Activated CD4-positive, alpha-beta T cell treated with anti-CD3 and anti-CD28 coated beads, Interleukin-2, amount 10 ng/mL, durations not matched to agents 24 days and 14 days (primary cell): Measurements from ENCODE around the gene OR5I1. TPM values are rescaled to one million over a fixed set of nuclear protein-coding genes. Genes with fewer than 3 reads are reported as not detected.
"Not testable (repeated sequence)": the region's sequence is repeated elsewhere in the genome, so short reads cannot be mapped to it uniquely, and the experiment has no call there.

Source experiments
- DNase-seq: peaks from one replicate; pipeline ENCODE4 v3.0.0; 2022
- H3K27ac Mint-ChIP-seq: one replicate; pipeline ENCODE4 v1.8.0; 2022; ENCODE audit warnings: mild to moderate bottlenecking, mixed read lengths
- H3K27me3 Mint-ChIP-seq: one replicate; pipeline ENCODE4 v1.8.0; 2022; ENCODE audit warnings: mixed read lengths
- H3K36me3 Mint-ChIP-seq: one replicate; pipeline ENCODE4 v1.8.0; 2022; ENCODE audit warnings: low read depth, mild to moderate bottlenecking, mixed read lengths
- H3K4me1 Mint-ChIP-seq: one replicate; pipeline ENCODE4 v1.8.0; 2021; ENCODE audit warnings: mixed read lengths
- H3K4me3 Mint-ChIP-seq: one replicate; pipeline ENCODE4 v1.8.0; 2022; ENCODE audit warnings: mild to moderate bottlenecking, moderate library complexity, mixed read lengths
- H3K9me3 Mint-ChIP-seq: one replicate; pipeline ENCODE4 v1.8.0; 2021; ENCODE audit warnings: mixed read lengths
- intact Hi-C: fragments of 100-400 bp; cut with micrococcal nuclease; formaldehyde crosslinking; loops from one replicate; pipeline ENCODE4 v1.15.1; 2023
- total RNA-seq: library from RNA; stranded (reverse); gene quantifications from 2 replicates; pipeline ENCODE4 v1.2.3, GENCODE V29; 2022

Gene OR5I1
- total RNA-seq, result not detected in 2 replicates

DNA sequence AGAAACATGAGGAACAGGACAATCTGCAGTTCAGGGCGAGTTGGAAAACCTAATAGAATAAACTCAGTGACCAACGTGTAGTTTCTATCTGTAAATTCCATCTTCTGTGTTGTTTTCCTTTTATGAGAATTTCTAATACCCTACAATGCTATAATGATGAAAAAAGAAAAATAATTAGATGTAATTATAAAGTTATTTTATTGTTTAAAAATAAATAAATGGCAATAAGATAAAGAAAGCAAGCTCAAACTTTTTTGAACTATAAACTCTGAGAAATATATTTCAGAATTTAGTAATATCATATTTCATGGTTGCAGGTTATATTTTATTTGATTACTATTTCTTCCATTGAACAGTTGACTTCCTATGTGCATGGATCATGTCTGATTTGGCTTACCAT lies at the start of gene OR5I1:
Gene OR5I1, minus strand, starts transcription at position 101 of the 400 bp plus-strand sequence. Its CDS starts 0 bp downstream, at position 101.
- intact Hi-C loops, result no loop called here
- Mint-ChIP-seq H3K4me1 (no peaks in the 10 kb centered on the region), H3K27ac (no peak within 1 kb of the TSS), H3K9me3 (no peaks in the 10 kb centered on the region), H3K36me3 (no peaks in the 10 kb centered on the region), H3K27me3 (no peaks in the 10 kb centered on the region), H3K4me3 (no peak within 1 kb of the TSS)
- no peak for DNase-seq

DNA sequence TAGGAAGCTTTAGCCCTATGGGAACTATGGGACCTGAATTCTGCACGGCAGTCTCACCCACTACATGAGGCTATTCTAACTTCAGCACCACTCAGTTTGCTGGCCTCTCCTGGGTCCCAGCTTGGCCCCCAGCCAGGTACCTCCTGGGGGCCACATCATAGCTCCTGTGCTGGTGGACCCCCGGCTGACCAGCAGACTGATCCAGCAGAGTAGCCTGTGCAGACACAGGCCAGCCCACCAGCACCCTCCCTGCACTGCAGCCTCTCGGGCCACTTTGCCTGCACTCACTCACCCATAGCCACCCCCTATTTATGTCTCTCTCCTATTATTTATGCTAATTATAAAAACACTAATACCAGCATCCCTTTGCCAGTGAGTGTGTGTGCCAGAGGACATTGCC lies 34.7 kb upstream of the OR5I1 start:
- H3K36me3 Mint-ChIP-seq, result no peaks in the 10 kb centered on the region
- no peaks in the 10 kb centered on the region for H3K4me1 Mint-ChIP-seq
- DNase-seq, result no peak
- intact Hi-C loops, result no loop called here
- no peak overlapping the region for H3K27ac Mint-ChIP-seq
- no peak overlapping the region for H3K4me3 Mint-ChIP-seq
- no peaks in the 10 kb centered on the region for H3K27me3 Mint-ChIP-seq
- peaks cover 10% of the 10 kb centered on the region for H3K9me3 Mint-ChIP-seq

DNA sequence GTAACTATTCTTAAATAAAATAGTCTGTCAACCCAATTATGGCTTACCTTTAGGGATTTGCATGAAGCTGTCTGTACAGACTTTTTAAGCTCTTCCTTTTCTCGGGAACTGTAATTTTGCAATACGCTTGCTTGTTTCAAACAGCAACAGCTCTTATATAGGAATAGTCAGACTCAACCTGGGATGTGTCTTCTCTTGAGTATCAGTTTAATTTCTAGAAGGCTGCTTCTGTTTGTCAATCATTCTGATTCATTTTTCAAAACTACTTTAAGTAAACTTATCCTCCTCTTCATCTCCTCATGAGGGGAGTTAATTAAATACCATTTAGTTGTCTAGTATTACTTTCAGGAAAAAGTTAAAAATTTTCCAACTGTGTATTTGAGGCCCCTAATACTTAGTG lies 33.6 kb upstream of the OR5I1 start, which contains the start of gene OR10AG1:
Gene OR10AG1, minus strand, starts transcription at position 101 of the 400 bp plus-strand sequence. Its CDS starts 38 bp downstream, at position 63.
- H3K27ac Mint-ChIP-seq, result no peak within 1 kb of the TSS
- DNase-seq, result no peak
- no peaks in the 10 kb centered on the region for H3K27me3 Mint-ChIP-seq
- H3K36me3 Mint-ChIP-seq, result no peaks in the 10 kb centered on the region
- H3K4me1 Mint-ChIP-seq, result no peaks in the 10 kb centered on the region
- peaks cover 10% of the 10 kb centered on the region for H3K9me3 Mint-ChIP-seq
- intact Hi-C loops, result no loop called here
- H3K4me3 Mint-ChIP-seq, result no peak within 1 kb of the TSS

DNA sequence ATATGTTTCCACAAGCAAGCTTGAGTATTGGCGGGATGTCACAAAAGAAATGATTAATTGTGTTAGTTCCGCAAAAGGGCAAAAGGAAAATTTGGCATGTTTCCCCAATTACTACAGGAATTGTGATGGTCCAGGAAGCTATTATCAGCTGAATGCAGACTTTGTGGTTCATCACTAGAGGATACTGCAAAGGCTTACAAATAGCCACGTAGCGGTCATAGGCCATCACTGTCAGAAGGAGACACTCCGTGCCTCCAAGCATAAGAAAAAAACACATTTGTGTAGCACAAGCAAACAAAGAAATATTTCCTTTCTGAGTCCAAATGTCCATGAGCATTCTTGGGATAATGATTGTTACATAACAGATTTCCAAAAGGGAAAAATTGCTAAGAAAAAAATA lies 31.7 kb upstream of the OR5I1 start:
- Mint-ChIP-seq H3K27me3 (no peaks in the 10 kb centered on the region), H3K4me3 (no peak overlapping the region), H3K4me1 (no peaks in the 10 kb centered on the region)

DNA sequence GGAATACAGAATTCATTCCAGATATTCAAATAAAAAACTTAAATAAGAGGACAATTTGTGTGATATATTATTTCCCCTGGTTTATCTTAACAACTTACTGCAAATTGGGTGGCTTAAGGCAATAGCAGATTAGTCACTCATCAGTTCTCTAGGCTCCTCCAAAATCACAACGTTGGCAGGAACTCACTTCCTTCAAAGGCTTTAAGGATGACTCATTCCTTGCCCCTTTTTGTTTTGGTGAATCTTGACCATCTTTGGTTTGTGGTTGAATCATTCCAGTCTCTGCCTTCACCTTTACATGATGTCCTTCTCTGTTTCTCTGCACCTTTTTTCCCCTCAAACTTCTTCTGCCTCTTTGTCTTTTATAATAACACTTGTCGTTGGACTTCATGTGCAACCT lies 30.2 kb upstream of the OR5I1 start:
- Mint-ChIP-seq H3K36me3 (no peaks in the 10 kb centered on the region), H3K4me1 (no peaks in the 10 kb centered on the region), H3K27ac (no peak overlapping the region), H3K4me3 (no peak overlapping the region), H3K27me3 (no peaks in the 10 kb centered on the region), H3K9me3 (peaks cover 3% of the 10 kb centered on the region)
- intact Hi-C loops, result no loop called here
- no peak for DNase-seq

More for the DNA sequence above, 31.7 kb upstream of the OR5I1 start:
- DNase-seq, result no peak
- H3K27ac Mint-ChIP-seq, result no peak overlapping the region
- H3K9me3 Mint-ChIP-seq, result peaks cover 10% of the 10 kb centered on the region
- H3K36me3 Mint-ChIP-seq, result no peaks in the 10 kb centered on the region
- intact Hi-C loops, result no loop called here

DNA sequence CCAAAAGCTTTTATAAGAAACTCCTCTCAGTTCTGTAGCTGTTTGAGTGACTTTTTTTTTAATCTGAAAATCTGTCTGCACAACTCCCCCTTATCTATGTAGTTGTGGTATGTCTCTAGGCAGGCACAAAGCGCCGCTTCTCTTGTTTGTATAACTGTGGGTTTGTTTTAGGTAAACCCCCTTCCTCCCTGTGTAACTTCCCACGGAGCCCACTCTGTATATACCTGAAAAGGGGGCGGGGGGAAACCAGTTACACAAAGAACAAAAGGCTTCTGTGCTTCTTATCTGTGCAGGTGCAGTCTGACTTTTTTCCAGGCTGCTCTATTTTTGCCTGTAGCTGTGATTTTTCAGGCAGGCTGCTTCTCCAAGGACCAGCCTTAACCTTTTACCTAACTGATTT lies 20.3 kb upstream of the OR5I1 start:
- Mint-ChIP-seq H3K27ac (no peak overlapping the region), H3K27me3 (no peaks in the 10 kb centered on the region), H3K4me1 (no peaks in the 10 kb centered on the region), H3K36me3 (no peaks in the 10 kb centered on the region), H3K9me3 (peaks cover 3% of the 10 kb centered on the region), H3K4me3 (no peak overlapping the region)
- intact Hi-C loops, result no loop called here
- no peak for DNase-seq

DNA sequence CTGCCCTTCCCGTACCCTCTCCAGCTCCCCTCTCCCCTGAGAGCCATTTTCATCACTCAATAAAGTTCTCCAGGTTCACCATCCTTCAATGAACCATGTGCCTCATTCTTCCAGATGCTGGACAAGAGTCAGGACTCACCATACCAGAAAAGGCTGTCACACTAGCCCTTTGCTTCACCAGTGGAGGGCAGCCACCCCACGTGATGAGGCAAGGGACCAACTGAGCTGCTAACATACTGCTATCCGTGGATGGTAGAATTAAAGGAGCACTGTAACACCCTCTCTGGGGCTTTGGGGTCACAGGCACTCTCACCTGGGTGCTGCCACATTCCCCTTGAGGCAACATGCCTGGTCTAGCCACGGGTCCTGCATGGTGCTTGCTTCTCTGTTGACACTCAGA lies 13.1 kb upstream of the OR5I1 start:
- intact Hi-C loops, result no loop called here
- Mint-ChIP-seq H3K4me3 (no peak overlapping the region), H3K27me3 (no peaks in the 10 kb centered on the region), H3K4me1 (no peaks in the 10 kb centered on the region), H3K27ac (no peak overlapping the region), H3K9me3 (no peaks in the 10 kb centered on the region), H3K36me3 (no peaks in the 10 kb centered on the region)
- DNase-seq, result no peak

DNA sequence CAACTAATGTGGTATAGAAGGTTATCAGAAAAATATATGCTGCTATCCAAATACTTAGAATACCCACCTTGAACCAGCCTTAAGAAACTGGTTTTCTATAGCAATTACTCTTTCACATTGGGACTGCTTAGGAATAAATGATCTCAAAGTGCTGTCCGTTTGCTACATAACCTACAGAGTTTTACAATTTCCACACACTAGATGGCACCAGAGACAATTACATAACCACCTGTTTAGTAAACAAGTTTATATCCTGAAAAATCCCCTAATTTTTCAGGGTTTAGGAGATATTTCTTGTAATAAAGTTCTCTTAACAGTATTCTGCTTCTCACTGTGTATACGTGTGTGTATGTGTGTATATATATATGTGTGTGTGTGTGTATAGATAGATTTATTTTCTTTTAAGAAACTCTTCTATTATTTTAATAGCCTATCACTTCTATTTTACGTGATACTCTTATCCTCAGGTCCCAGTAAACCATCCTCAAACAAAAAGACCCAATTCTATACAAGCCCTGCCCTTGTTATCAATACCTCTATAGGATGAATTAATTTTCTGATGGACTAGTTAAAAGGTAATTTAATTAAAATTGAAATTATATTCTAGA lies 6.7 kb upstream of the OR5I1 start:
- DNase-seq, result no peak
- Mint-ChIP-seq H3K9me3 (no peaks in the 10 kb centered on the region), H3K4me3 (no peak overlapping the region), H3K27ac (no peak overlapping the region), H3K4me1 (no peaks in the 10 kb centered on the region), H3K36me3 (no peaks in the 10 kb centered on the region), H3K27me3 (no peaks in the 10 kb centered on the region)
- intact Hi-C loops, result no loop called here

DNA sequence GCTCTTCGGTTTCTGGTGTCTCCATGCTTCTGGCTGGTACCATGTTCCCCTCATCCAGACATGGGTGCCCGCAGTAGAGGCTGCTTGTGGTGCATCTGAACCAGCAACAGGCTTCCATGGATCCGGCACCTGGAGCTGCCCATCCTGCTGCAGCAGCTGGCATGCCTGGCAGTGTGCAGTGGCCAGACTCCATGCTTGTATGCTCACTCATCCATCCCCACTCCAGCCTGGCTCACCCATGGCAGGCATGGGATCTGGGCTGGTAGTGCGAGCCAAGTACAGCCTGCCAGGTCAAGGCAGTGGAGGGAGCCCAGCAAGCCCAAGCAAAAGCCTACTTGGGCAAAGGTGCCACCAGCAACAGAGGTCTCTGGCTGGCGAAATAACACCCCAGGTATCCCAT lies 15.7 kb downstream of the OR5I1 start:
- peaks cover 3% of the 10 kb centered on the region for H3K9me3 Mint-ChIP-seq
- no peak for DNase-seq

DNA sequence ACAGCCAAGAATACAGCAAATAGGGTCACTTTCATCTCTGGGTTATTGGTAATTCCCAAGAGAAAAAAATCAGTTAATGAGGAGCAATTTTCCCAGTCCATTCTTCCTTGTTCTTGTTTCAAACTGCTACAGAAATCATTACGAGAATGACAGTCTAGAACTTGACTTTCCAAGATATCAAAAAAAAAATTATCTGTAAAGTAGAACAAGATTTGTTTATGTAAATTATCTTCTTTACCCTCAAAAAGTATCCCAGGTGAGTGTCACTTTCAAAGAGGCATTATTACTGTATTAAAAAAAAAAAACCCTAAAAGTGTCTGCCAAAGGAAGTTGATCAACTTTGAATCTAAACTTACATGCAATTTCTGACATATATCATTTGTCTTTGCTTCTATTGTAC lies 21.7 kb downstream of the OR5I1 start, which contains the start of gene OR5W2:
Gene OR5W2, minus strand, starts transcription at position 101 of the 400 bp plus-strand sequence. Its CDS starts 0 bp downstream, at position 101.
- Mint-ChIP-seq H3K27ac (no peak within 1 kb of the TSS), H3K4me3 (no peak within 1 kb of the TSS), H3K4me1 (no peaks in the 10 kb centered on the region), H3K36me3 (no peaks in the 10 kb centered on the region), H3K27me3 (no peaks in the 10 kb centered on the region), H3K9me3 (peaks cover 10% of the 10 kb centered on the region)
- no peak for DNase-seq
- intact Hi-C loops, result no loop called here

More for the DNA sequence above, 15.7 kb downstream of the OR5I1 start:
- Mint-ChIP-seq H3K27me3 (no peaks in the 10 kb centered on the region), H3K4me3 (no peak overlapping the region), H3K36me3 (no peaks in the 10 kb centered on the region), H3K27ac (no peak overlapping the region), H3K4me1 (no peaks in the 10 kb centered on the region)
- intact Hi-C loops, result no loop called here

DNA sequence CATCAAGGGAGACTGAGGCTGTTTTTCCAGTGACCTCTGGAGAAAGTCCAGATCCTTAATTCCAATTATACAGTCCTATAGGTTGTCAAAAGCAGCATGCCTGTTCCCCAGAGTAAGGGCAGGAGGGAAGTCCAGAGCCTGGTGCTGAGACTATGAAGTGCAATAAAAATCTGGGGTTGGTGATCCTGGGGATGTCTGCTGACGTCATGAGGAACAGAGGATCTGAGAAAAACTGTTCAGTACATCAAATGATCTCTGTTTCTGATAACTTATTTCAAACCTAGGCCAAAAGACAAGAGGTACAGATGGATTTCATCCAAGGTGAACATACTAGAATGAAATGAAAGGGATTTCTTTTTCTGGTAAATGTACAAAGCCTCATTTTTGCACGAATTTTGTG lies 33.9 kb downstream of the OR5I1 start:
- no peak for DNase-seq
- intact Hi-C loops, result no loop called here

DNA sequence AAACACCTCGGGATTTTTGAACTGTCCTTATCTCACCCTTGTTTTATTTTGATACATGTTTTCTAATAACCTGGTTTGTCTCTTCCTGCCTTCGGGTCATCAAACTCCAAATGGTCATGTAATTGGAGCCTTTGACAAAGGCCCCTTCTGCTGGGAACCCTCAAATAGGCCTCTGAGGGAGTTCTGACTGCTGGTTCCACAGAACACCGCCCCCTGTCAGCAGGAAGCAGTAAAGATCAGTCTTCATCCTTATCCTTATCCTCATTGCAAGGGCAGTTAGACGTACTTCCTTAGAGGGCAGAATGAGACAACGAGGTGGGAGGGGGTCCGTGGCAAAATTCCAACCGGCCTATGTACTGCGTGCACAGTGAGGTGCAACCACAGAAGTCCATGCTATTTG lies 41.0 kb downstream of the OR5I1 start:
- Mint-ChIP-seq H3K27ac (no peak overlapping the region), H3K9me3 (peaks cover 7% of the 10 kb centered on the region), H3K27me3 (no peaks in the 10 kb centered on the region), H3K4me1 (no peaks in the 10 kb centered on the region), H3K4me3 (no peak overlapping the region), H3K36me3 (no peaks in the 10 kb centered on the region)
- DNase-seq, result no peak
- intact Hi-C loops, result no loop called here

More for the DNA sequence above, 33.9 kb downstream of the OR5I1 start:
- no peaks in the 10 kb centered on the region for H3K27me3 Mint-ChIP-seq
- H3K27ac Mint-ChIP-seq, result no peak overlapping the region
- H3K4me1 Mint-ChIP-seq, result no peaks in the 10 kb centered on the region
- H3K9me3 Mint-ChIP-seq, result peaks cover 5% of the 10 kb centered on the region
- no peak overlapping the region for H3K4me3 Mint-ChIP-seq
- H3K36me3 Mint-ChIP-seq, result no peaks in the 10 kb centered on the region

DNA sequence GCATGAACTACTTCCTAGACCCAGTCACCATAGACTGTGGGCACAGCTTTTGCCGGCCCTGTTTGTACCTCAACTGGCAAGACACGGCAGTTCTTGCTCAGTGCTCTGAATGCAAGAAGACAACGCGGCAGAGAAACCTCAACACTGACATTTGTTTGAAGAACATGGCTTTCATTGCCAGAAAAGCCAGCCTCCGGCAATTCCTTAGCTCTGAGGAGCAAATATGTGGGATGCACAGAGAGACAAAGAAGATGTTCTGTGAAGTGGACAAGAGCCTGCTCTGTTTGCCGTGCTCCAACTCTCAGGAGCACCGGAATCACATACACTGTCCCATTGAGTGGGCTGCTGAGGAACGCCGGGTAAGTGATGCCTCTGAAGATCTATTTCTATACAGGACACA lies 50.7 kb downstream of the OR5I1 start:
- H3K36me3 Mint-ChIP-seq, H3K4me1 Mint-ChIP-seq, H3K27ac Mint-ChIP-seq, H3K4me3 Mint-ChIP-seq, H3K27me3 Mint-ChIP-seq, intact Hi-C loops, H3K9me3 Mint-ChIP-seq, DNase-seq: not testable (repeated sequence)
